SK-N-SH (cell line): Measurements from ENCODE around the gene ASTN2. TPM values are rescaled to one million over a fixed set of nuclear protein-coding genes. Genes with fewer than 3 reads are reported as not detected.

ENCODE experiments used
- CTCF ChIA-PET: fragments of 300-600, 350-600 bp; formaldehyde crosslinking; extraction: SDS; loops from one replicate; lab custom pipeline; 2021; lab: Yijun Ruan, JAX
- POLR2A ChIA-PET: fragments of 350-600 bp; sonication (Branson Sonifier 250); formaldehyde crosslinking; extraction: SDS; loops from one replicate; lab custom pipeline; 2020; ENCODE audit warnings: antibody characterized with exemption, inconsistent platforms; lab: Yijun Ruan, JAX
- DNase-seq: peaks from one replicate; pipeline ENCODE4 v3.0.0; 2012
- H2AFZ ChIP-seq: fragments of 200-600 bp; sonication (generic); 2 replicates; pipeline ENCODE4 v1.8.1; 2016; ENCODE audit warnings: antibody characterized with exemption, mild to moderate bottlenecking, low read depth
- H3F3A ChIP-seq: fragments of 200-600 bp; sonication (generic); replicated peaks from 2 replicates; pipeline ENCODE3; 2016; ENCODE audit warnings: antibody characterized with exemption, mild to moderate bottlenecking; ENCODE audit not compliant: insufficient read depth
- H3K27ac ChIP-seq, 2 experiments: fragments of 200-500 bp in 1 of 2; fragments of 200-600 bp in 1 of 2; sonication (Bioruptor generic) in 1 of 2; sonication (generic), shearing (Covaris generic) in 1 of 2; 2 replicates each; pipeline versions ENCODE4 v1.5.1 to v1.6.1; 2014 to 2016; ENCODE audit warnings: low read depth in 2 of 2, inconsistent platforms in 1 of 2, low read length in 1 of 2, mild to moderate bottlenecking in 1 of 2, mixed read lengths in 1 of 2
- H3K27me3 ChIP-seq: fragments of 200-600 bp; sonication (generic), shearing (Covaris generic); 2 replicates; pipeline ENCODE4 v1.6.1; 2016; ENCODE audit warnings: mixed run types; ENCODE audit not compliant: insufficient read depth
- H3K36me3 ChIP-seq, 2 experiments: fragments of 200-500 bp in 1 of 2; fragments of 200-600 bp in 1 of 2; sonication (Bioruptor generic) in 1 of 2; sonication (generic) in 1 of 2; replicated peaks in 1 of 2; 2 replicates each; pipeline versions ENCODE3 to v1.5.1; 2014 to 2016; ENCODE audit warnings: low read length in 1 of 2, mild to moderate bottlenecking in 1 of 2; ENCODE audit not compliant: insufficient read depth in 2 of 2, control insufficient read depth in 1 of 2
- H3K4me1 ChIP-seq, 2 experiments: fragments of 200-500 bp in 1 of 2; fragments of 200-600 bp in 1 of 2; sonication (Bioruptor generic) in 1 of 2; sonication (generic), shearing (Covaris generic) in 1 of 2; 2 replicates each; pipeline versions ENCODE4 v1.5.1 to v1.6.1; 2014 to 2016; ENCODE audit warnings: low read depth in 1 of 2, low read length in 1 of 2, mixed run types in 1 of 2; ENCODE audit not compliant: insufficient read depth in 2 of 2, control insufficient read depth in 1 of 2
- H3K4me2 ChIP-seq: fragments of 200-600 bp; sonication (generic), shearing (Covaris generic); 2 replicates; pipeline ENCODE4 v1.6.1; 2017; ENCODE audit warnings: mixed run types
- H3K4me3 ChIP-seq, 2 experiments: fragments of 200-500 bp in 1 of 2; fragments of 200-600 bp in 1 of 2; sonication (Bioruptor generic) in 1 of 2; sonication (generic), shearing (Covaris generic) in 1 of 2; 2 replicates each; pipeline versions ENCODE4 v1.5.1 to v1.8.1; 2014 to 2016; ENCODE audit warnings: low read depth in 2 of 2, inconsistent platforms in 1 of 2, low read length in 1 of 2, mild to moderate bottlenecking in 1 of 2, mixed read lengths in 1 of 2, moderate library complexity in 1 of 2
- H3K79me2 ChIP-seq: fragments of 200-600 bp; sonication (generic); 2 replicates; pipeline ENCODE4 v1.8.1; 2017; ENCODE audit warnings: mild to moderate bottlenecking; ENCODE audit not compliant: insufficient read depth
- H3K9ac ChIP-seq: fragments of 200-600 bp; sonication (generic); 2 replicates; pipeline ENCODE4 v1.6.1; 2017; ENCODE audit warnings: mixed run types
- H3K9me2 ChIP-seq: fragments of 200-600 bp; sonication (generic); 2 replicates; pipeline ENCODE4 v1.6.1; 2017; ENCODE audit warnings: mixed run types
- H3K9me3 ChIP-seq: fragments of 200-600 bp; sonication (generic); 2 replicates; pipeline ENCODE4 v1.6.1; 2017; ENCODE audit warnings: mixed run types, mild to moderate bottlenecking, moderate library complexity
- H4K20me1 ChIP-seq: fragments of 200-600 bp; sonication (generic); 2 replicates; pipeline ENCODE4 v1.6.1; 2017; ENCODE audit warnings: mild to moderate bottlenecking, mixed run types; ENCODE audit not compliant: insufficient read depth
- CTCF ChIP-seq: fragments of 200-600 bp; sonication (generic); IDR thresholded peaks from 2 replicates; pipeline ENCODE4 v1.6.1; 2017; ENCODE audit warnings: antibody characterized with exemption, mild to moderate bottlenecking, moderate library complexity
- FOSL2 ChIP-seq: IDR thresholded peaks from 2 replicates; pipeline ENCODE4 v1.4.0; 2012; ENCODE audit warnings: low read depth, mild to moderate bottlenecking, moderate library complexity, borderline replicate concordance
- FOXJ3 ChIP-seq: sonication (generic); formaldehyde crosslinking; IDR thresholded peaks from 2 replicates; pipeline ENCODE4 v1.5.1; 2020; ENCODE audit warnings: mild to moderate bottlenecking, missing genetic modification reagents
- IRF3 ChIP-seq: fragments of 150-350 bp; IDR thresholded peaks from 2 replicates; pipeline ENCODE4 v1.6.1; 2016; ENCODE audit warnings: mild to moderate bottlenecking, low read depth, low read length
- RCOR1 ChIP-seq: fragments of 150-350 bp; IDR thresholded peaks from 2 replicates; pipeline ENCODE4 v1.6.1; 2017; ENCODE audit warnings: antibody characterized with exemption, low read length
- RFX5 ChIP-seq: IDR thresholded peaks from 2 replicates; pipeline ENCODE4 v1.6.1; 2012; ENCODE audit warnings: mild to moderate bottlenecking, improper control_type of control experiment, low read length
- RXRA ChIP-seq: IDR thresholded peaks from 2 replicates; pipeline ENCODE4 v1.4.0; 2012; ENCODE audit warnings: low read depth, mild to moderate bottlenecking, borderline replicate concordance
- TCF12 ChIP-seq: IDR thresholded peaks from 2 replicates; pipeline ENCODE4 v1.4.0; 2012
- TEAD4 ChIP-seq: IDR thresholded peaks from 2 replicates; pipeline ENCODE4 v1.4.0; 2012; ENCODE audit warnings: mild to moderate bottlenecking, borderline replicate concordance; ENCODE audit not compliant: insufficient read depth
- USF1 ChIP-seq: IDR thresholded peaks from 2 replicates; pipeline ENCODE4 v1.4.0; 2012; ENCODE audit warnings: low read depth, borderline replicate concordance
- WGBS: methylation state at CpG from one replicate; pipeline ENCODE4 v1.1.6; 2017; ENCODE audit warnings: low lambda C conversion rate; 5-methylcytosine and 5-hydroxymethylcytosine counted together
- polyA plus RNA-seq, 3 experiments: library from polyadenylated mRNA; depleted of rRNA; stranded (reverse); fragments of >200 nt; gene quantifications; 2 replicates each; pipeline ENCODE4 v1.2.3, GENCODE V29; 2012
- TF ChIP-seq, protein P1 (sequence below): IDR thresholded peaks from 2 replicates; pipeline ENCODE4 v1.4.0; 2012; ENCODE audit warnings: low read depth, borderline replicate concordance

ASTN2 gene
- polyA plus RNA-seq, 1 of the 3 experiments (the other 2 are of a cell fraction), result 6.6 TPM

GRCh38 chr9:116643691-116644090 is 771.2 kb downstream of the ASTN2 start:
- no peak overlapping the region for H3K4me3 ChIP-seq
- H3K79me2 ChIP-seq, result no peaks in the 10 kb centered on the region
- H2AFZ ChIP-seq, result no peak overlapping the region
- no peak overlapping the region for H3K4me2 ChIP-seq
- ChIA-PET CTCF (interaction anchor here (0.8 to 8.6 kb wide), 2 partner anchors 494 to 1051 kb away, joined by 3 to 58 read pairs; no protein-coding TSS in a partner anchor), POLR2A (no interaction called here)
- H3K9me3 ChIP-seq, result no peaks in the 10 kb centered on the region
- H3K27ac ChIP-seq, result no peak overlapping the region
- H3F3A ChIP-seq, result peaks cover 3% of the 10 kb centered on the region
- peaks cover 6 to 20% of the 10 kb centered on the region in 2 experiments; a peak in 2 of 4 replicates for H3K4me1 ChIP-seq
- no peaks in the 10 kb centered on the region for H3K9me2 ChIP-seq
- no peaks in the 10 kb centered on the region for H4K20me1 ChIP-seq
- no peaks in the 10 kb centered on the region for H3K27me3 ChIP-seq
- TF ChIP-seq, protein P1, sequence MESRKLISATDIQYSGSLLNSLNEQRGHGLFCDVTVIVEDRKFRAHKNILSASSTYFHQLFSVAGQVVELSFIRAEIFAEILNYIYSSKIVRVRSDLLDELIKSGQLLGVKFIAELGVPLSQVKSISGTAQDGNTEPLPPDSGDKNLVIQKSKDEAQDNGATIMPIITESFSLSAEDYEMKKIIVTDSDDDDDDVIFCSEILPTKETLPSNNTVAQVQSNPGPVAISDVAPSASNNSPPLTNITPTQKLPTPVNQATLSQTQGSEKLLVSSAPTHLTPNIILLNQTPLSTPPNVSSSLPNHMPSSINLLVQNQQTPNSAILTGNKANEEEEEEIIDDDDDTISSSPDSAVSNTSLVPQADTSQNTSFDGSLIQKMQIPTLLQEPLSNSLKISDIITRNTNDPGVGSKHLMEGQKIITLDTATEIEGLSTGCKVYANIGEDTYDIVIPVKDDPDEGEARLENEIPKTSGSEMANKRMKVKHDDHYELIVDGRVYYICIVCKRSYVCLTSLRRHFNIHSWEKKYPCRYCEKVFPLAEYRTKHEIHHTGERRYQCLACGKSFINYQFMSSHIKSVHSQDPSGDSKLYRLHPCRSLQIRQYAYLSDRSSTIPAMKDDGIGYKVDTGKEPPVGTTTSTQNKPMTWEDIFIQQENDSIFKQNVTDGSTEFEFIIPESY, result no peak
- TF ChIP-seq TCF12, result peak; percentile 60; the same call in 1 of the 2 replicates
- no peak for TF ChIP-seq FOSL2
- no peak for TF ChIP-seq CTCF
- WGBS, result 94% methylated on average over 1 of the region's 1 CpG
- H3K9ac ChIP-seq, result no peak overlapping the region
- H3K36me3 ChIP-seq, result no peaks in the 10 kb centered on the region
- DNase-seq, result no peak

DNA sequence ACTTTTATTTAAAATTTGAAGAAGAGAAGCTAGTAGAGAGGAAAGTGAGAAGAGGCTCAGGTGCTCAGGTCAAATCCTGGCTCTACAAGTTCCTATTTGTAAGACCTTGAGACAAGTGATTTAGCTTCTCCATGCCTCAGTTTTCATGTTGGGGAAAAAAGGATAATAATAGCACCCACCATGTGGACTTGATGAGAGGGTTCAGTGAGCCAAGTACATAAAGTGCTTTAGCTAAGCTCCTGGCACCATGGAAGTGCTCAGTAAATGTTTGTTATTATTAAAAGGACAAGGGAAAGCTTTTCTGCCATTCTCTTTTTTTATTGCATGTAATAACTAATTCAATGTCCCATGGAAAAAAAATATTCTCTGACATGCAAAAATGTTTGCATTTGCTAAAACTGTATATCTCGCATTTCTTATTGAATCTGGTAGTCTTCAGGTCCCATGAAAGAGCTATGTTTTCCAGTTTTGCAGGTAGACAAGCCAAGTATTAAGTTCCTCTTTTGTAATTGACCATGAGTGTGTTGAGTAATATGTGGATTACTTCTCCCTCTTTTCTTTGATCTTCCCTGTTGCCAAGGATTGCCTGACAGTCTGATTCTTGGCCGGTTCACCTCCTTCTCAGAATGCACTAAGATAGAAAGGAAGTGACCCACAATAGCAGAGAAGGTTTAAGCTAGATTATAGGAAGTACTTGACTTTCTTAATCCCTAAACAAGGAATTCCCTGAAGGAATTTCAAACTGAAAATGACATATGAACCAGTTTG is 773.4 kb downstream of the ASTN2 start:
- Histone ChIP-seq H3K9me2 (no peaks in the 10 kb centered on the region), H3K36me3 (no peaks in the 10 kb centered on the region), H3K9ac (no peak overlapping the region), H3K9me3 (no peaks in the 10 kb centered on the region), H2AFZ (no peak overlapping the region), H3K4me2 (no peak overlapping the region), H3F3A (peaks cover 3% of the 10 kb centered on the region), H3K27ac (no peak overlapping the region), H3K4me3 (no peak overlapping the region), H3K79me2 (no peaks in the 10 kb centered on the region)
- CTCF ChIA-PET, result interaction anchor here (0.6 to 8.6 kb wide), 6 partner anchors 69 to 1068 kb away, joined by 3 to 58 read pairs (median 4); no protein-coding TSS in a partner anchor
- no peak for TF ChIP-seq IRF3
- TF ChIP-seq TEAD4, result no peak
- TF ChIP-seq, protein P1, result no peak
- TF ChIP-seq CTCF, result no peak
- TF ChIP-seq FOXJ3 (CRISPR knock-in tag), result no peak
- no peak for TF ChIP-seq RFX5
- no peak for TF ChIP-seq USF1
- TF ChIP-seq RXRA, result no peak
- no peak for TF ChIP-seq RCOR1
- TF ChIP-seq, all 33 proteins: peak for 0
- DNase-seq, result no peak
- no peaks in the 10 kb centered on the region for H3K27me3 ChIP-seq
- no peaks in the 10 kb centered on the region for H4K20me1 ChIP-seq
- POLR2A ChIA-PET, result no interaction called here
- WGBS, result 87% methylated on average over 2 of the region's 2 CpGs
- H3K4me1 ChIP-seq, result peaks cover 6 to 15% of the 10 kb centered on the region in 2 experiments; a peak in 2 of 4 replicates
